OCI-LY7 (cell line): ENCODE data around the gene ARIH1. TPM values are rescaled to one million over a fixed set of nuclear protein-coding genes. Genes with fewer than 3 reads are reported as not detected.

Experiments used
- BruUV-seq: library from RNA; stranded (reverse); fragments of 400-500 nt; replicated peaks from 2 replicates; lab custom pipeline; 2021; lab: Mats Ljungman, UMichigan
- CTCF ChIA-PET: fragments of 300-600 bp; sonication (Branson Sonifier 250); formaldehyde crosslinking; loops from one replicate; lab custom pipeline; 2022; ENCODE audit warnings: antibody characterized with exemption; ENCODE audit not compliant: unreplicated experiment; lab: Charles Lee
- POLR2A ChIA-PET: fragments of 300-600 bp; sonication (Branson Sonifier 250); formaldehyde crosslinking; loops from one replicate; lab custom pipeline; 2022; ENCODE audit warnings: antibody characterized with exemption; lab: Charles Lee
- DNase-seq: peaks from one replicate; pipeline ENCODE4 v3.0.0-alpha.2; 2015; ENCODE audit warnings: low spot score
- H2AFZ ChIP-seq: fragments of 200-600 bp; sonication (generic), shearing (Covaris generic); 2 replicates; pipeline ENCODE4 v1.6.1; 2014; ENCODE audit warnings: mild to moderate bottlenecking, antibody characterized with exemption, low read length, moderate library complexity
- H3K27ac ChIP-seq: fragments of 200-600 bp; sonication (generic); 2 replicates; pipeline ENCODE4 v1.5.1; 2014; ENCODE audit warnings: mixed run types, low read depth, mild to moderate bottlenecking, moderate library complexity, low read length, inconsistent platforms; ENCODE audit not compliant: poor library complexity, severe bottlenecking
- H3K36me3 ChIP-seq: fragments of 200-600 bp; sonication (generic); 2 replicates; pipeline ENCODE4 v1.6.1; 2014; ENCODE audit warnings: mild to moderate bottlenecking, antibody characterized with exemption, low read length, moderate library complexity, mixed read lengths; ENCODE audit not compliant: insufficient read depth
- H3K4me1 ChIP-seq: fragments of 200-600 bp; sonication (generic); 2 replicates; pipeline ENCODE4 v1.5.1; 2014; ENCODE audit warnings: mild to moderate bottlenecking, low read length; ENCODE audit not compliant: insufficient read depth, poor library complexity, severe bottlenecking
- H3K4me2 ChIP-seq: fragments of 200-600 bp; sonication (generic); 2 replicates; pipeline ENCODE4 v1.6.1; 2014; ENCODE audit warnings: mild to moderate bottlenecking, low read length
- H3K4me3 ChIP-seq: fragments of 200-600 bp; sonication (generic); 2 replicates; pipeline ENCODE4 v1.5.1; 2014; ENCODE audit warnings: mild to moderate bottlenecking, low read depth, low read length; ENCODE audit not compliant: poor library complexity, severe bottlenecking
- H3K79me2 ChIP-seq: fragments of 200-600 bp; sonication (generic); 2 replicates; pipeline ENCODE4 v1.6.1; 2016; ENCODE audit warnings: low read depth, mild to moderate bottlenecking, low read length, moderate library complexity, mixed read lengths; ENCODE audit not compliant: insufficient read depth
- H3K9me2 ChIP-seq: fragments of 200-600 bp; sonication (generic); 2 replicates; pipeline ENCODE4 v1.6.1; 2016; ENCODE audit warnings: mild to moderate bottlenecking, low read length, mixed read lengths; ENCODE audit not compliant: insufficient read depth
- H3K9me3 ChIP-seq: fragments of 200-600 bp; sonication (generic); 2 replicates; pipeline ENCODE4 v1.6.1; 2014; ENCODE audit warnings: mild to moderate bottlenecking, mixed run types, low read length, mixed read lengths
- H4K20me1 ChIP-seq: fragments of 200-600 bp; sonication (generic); 2 replicates; pipeline ENCODE4 v1.6.1; 2014; ENCODE audit warnings: mild to moderate bottlenecking, antibody characterized with exemption, low read length, moderate library complexity, mixed read lengths; ENCODE audit not compliant: insufficient read depth
- EZH2phosphoT487 ChIP-seq: fragments of 200-600 bp; sonication (generic); IDR thresholded peaks from 2 replicates; pipeline ENCODE4 v1.6.1; 2018; ENCODE audit warnings: low read depth, borderline replicate concordance, mild to moderate bottlenecking, mixed run types, antibody characterized with exemption, low read length, moderate library complexity, mixed read lengths
- intact Hi-C: fragments of 100-400 bp; cut with micrococcal nuclease; formaldehyde crosslinking; loops from one replicate; pipeline ENCODE4 v1.10.0; 2022; ENCODE audit not compliant: unreplicated experiment
- total RNA-seq, 2 experiments: library from RNA; depleted of rRNA in 1 of 2; stranded (reverse); fragments of >200 nt in 1 of 2; shearing (Covaris generic) in 1 of 2; gene quantifications; 2 replicates each; pipeline ENCODE4 v1.2.3, GENCODE V29; 2014 to 2022
- TF ChIP-seq, protein P1 (sequence below): fragments of 200-600 bp; sonication (generic); conservative IDR thresholded peaks from 2 replicates; pipeline ENCODE4 v1.5.1; 2014; ENCODE audit warnings: mild to moderate bottlenecking, antibody characterized with exemption, low read length, moderate library complexity, mixed read lengths

Gene ARIH1
- total RNA-seq, 2 experiments from 2014 or later, result 33.0 to 142 TPM

DNA sequence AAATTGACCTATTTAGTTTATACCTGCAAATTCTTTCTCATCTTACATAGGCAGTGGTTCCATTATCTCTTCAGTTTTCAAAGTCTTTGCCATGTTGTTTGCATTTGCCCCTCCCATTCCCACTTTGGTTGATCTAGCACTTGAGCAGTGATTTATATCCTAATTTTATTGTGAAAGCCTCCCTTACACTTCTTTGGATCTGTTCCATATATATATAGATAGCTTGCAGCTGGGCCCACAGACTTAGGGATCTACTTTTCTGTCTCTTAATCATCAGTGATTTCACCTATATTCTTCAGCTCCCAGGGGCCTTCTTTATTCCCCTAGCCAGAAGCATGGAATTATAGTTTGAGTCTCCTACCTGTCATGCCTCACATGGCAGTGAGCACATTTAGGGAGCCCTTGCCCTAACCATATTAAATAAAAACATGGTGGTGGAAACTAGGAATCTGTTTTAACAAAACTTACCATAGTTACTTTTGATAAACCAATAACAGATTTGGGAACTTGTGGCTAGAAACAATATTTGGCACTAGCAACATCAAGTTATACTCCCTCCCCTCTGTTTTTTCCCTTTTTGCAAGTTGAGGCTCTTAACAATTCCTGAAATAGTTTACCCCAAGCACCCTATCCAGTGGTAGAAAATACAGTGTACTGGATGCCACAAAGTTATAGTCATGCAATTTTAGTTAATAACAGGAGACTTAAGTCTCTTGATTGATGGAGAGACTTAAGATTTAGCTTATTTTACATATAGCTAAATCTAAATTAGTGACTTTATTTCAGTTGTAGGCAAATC lies 41.7 kb downstream of the ARIH1 start:
- Histone ChIP-seq H3K36me3 (peaks cover 47% of the 10 kb centered on the region), H2AFZ (no peak overlapping the region), H3K9me3 (peaks cover 13% of the 10 kb centered on the region; the same call in 1 of the 2 replicates), H3K9me2 (no peaks in the 10 kb centered on the region), H4K20me1 (no peaks in the 10 kb centered on the region; the same call in 1 of the 2 replicates), H3K4me3 (no peak overlapping the region), H3K4me1 (peaks cover 9% of the 10 kb centered on the region), H3K79me2 (peaks cover 92% of the 10 kb centered on the region), H3K27ac (no peak overlapping the region), H3K4me2 (no peak overlapping the region)
- POLR2A ChIA-PET, result no interaction called here
- intact Hi-C loops, result no loop called here
- no peak for DNase-seq
- no peak for TF ChIP-seq EZH2phosphoT487
- TF ChIP-seq, protein P1, sequence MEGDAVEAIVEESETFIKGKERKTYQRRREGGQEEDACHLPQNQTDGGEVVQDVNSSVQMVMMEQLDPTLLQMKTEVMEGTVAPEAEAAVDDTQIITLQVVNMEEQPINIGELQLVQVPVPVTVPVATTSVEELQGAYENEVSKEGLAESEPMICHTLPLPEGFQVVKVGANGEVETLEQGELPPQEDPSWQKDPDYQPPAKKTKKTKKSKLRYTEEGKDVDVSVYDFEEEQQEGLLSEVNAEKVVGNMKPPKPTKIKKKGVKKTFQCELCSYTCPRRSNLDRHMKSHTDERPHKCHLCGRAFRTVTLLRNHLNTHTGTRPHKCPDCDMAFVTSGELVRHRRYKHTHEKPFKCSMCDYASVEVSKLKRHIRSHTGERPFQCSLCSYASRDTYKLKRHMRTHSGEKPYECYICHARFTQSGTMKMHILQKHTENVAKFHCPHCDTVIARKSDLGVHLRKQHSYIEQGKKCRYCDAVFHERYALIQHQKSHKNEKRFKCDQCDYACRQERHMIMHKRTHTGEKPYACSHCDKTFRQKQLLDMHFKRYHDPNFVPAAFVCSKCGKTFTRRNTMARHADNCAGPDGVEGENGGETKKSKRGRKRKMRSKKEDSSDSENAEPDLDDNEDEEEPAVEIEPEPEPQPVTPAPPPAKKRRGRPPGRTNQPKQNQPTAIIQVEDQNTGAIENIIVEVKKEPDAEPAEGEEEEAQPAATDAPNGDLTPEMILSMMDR, result no peak
- no TSS peak for BruUV-seq
- CTCF ChIA-PET, result no interaction called here

DNA sequence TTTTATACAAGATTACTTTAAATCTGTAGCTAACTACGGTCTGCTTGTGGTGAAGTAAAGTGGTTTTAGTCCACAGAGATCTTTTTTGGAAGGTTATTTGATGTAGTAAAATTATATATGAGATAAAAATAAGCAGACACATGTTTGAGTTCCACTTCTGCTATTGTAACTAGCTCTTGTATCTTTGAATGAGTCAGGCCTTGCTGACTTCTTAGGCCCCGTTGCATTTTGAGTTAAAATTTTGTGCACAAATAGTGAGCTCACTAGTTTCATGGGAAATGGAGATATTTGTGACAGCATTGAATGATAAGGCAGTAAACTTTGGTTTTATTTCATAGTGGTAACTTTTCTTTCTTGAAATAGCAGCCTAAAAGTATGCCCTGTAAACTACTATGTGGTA lies 42.6 kb downstream of the ARIH1 start:
- Histone ChIP-seq H2AFZ (no peak overlapping the region), H4K20me1 (no peaks in the 10 kb centered on the region; the same call in 1 of the 2 replicates), H3K79me2 (peaks cover 92% of the 10 kb centered on the region), H3K36me3 (peaks cover 53% of the 10 kb centered on the region), H3K4me3 (no peak overlapping the region), H3K4me2 (no peak overlapping the region), H3K27ac (peak overlapping the region; percentile 25), H3K4me1 (peaks cover 9% of the 10 kb centered on the region), H3K9me3 (peaks cover 13% of the 10 kb centered on the region; the same call in 1 of the 2 replicates), H3K9me2 (no peaks in the 10 kb centered on the region)
- intact Hi-C loops, result no loop called here
- TF ChIP-seq EZH2phosphoT487, result no peak
- TF ChIP-seq, protein P1, result no peak
- peak; percentile 10 for DNase-seq
- CTCF ChIA-PET, result no interaction called here
- BruUV-seq, result no TSS peak
- POLR2A ChIA-PET, result interaction anchor here (0.9 kb wide), 1 partner anchor 455 kb away, joined by 3 read pairs; no protein-coding TSS in a partner anchor

DNA sequence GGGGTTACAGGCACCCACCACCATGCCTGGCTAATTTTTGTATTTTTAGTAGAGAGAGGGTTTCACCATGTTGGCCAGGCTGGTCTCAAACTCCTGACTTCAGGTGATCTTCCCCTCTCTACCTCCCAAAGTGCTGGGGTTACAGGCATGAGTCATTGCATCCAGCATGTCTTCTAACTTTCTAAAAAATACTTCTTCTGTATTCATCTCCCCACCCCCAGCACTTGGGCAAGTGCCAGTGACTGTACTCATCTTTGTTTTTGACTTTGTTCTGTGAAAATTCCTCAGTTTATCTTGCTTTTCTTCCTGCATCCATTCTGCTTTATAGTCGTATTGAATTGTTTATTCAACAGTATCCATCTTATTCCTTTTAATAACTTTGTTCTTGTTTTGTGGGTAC lies 47.6 kb downstream of the ARIH1 start:
- no peak overlapping the region for H3K27ac ChIP-seq
- peaks cover 59% of the 10 kb centered on the region; the same call in 1 of the 2 replicates for H3K79me2 ChIP-seq
- H3K9me3 ChIP-seq, result peaks cover 4% of the 10 kb centered on the region; the same call in 1 of the 2 replicates
- H3K4me1 ChIP-seq, result peaks cover 3% of the 10 kb centered on the region
- H2AFZ ChIP-seq, result no peak overlapping the region
- POLR2A ChIA-PET, result no interaction called here
- TF ChIP-seq EZH2phosphoT487, result no peak
- TF ChIP-seq, protein P1, result no peak
- no peak overlapping the region for H3K4me3 ChIP-seq
- no TSS peak for BruUV-seq
- intact Hi-C loops, result no loop called here
- CTCF ChIA-PET, result no interaction called here
- no peaks in the 10 kb centered on the region for H3K9me2 ChIP-seq
- peaks cover 62% of the 10 kb centered on the region for H3K36me3 ChIP-seq
- DNase-seq, result no peak
- no peak overlapping the region for H3K4me2 ChIP-seq
- H4K20me1 ChIP-seq, result no peaks in the 10 kb centered on the region; the same call in 1 of the 2 replicates
